HG03039 (cell line): ENCODE measurements around the gene ASS1.

Experiments used
- ATAC-seq: cut with Tn5 transposase; IDR thresholded peaks from one replicate; pipeline ENCODE4 v1.9.1; 2021; ENCODE audit warnings: mild to moderate bottlenecking, moderate library complexity; ENCODE audit not compliant: unreplicated experiment

ASS1 gene

DNA sequence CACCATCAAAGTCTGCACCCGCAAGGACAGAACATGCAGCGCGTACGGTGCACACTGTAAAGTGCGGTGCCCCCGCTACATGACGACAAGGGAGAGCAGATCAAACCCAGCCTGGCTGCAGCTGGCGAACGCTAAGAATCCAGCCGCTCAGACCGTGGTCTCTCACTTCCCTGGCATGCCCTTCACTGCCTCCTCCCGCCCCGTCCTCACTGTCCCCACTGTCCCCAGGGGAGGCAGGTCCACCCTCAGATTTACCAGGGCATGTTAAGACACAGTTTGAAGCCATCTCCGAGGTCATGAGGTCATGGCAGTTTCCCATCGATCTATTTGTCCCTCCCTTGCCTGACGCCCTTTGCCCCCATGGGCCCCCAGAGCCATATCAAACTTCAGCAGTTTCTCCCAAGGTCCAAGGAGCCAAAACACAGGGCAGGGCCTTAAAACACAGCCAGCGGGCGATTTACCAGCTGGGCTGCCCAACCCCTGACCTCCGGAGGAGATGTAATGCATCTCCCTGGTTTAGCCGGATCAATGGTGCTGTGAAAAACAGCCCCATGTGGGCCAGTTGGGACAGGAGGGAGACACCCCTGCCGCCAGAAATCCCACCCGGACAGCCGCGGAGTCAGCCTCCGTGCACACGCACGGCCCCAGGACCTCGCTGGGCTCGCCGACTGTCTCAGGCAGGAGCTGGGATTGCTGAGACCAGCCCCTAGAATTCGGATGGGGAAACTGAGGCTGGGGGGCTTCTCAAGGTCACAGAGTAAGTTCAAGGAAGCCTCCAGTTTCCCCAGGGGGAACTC, 82.3 kb downstream of the ASS1 start:
- no peak for ATAC-seq

DNA sequence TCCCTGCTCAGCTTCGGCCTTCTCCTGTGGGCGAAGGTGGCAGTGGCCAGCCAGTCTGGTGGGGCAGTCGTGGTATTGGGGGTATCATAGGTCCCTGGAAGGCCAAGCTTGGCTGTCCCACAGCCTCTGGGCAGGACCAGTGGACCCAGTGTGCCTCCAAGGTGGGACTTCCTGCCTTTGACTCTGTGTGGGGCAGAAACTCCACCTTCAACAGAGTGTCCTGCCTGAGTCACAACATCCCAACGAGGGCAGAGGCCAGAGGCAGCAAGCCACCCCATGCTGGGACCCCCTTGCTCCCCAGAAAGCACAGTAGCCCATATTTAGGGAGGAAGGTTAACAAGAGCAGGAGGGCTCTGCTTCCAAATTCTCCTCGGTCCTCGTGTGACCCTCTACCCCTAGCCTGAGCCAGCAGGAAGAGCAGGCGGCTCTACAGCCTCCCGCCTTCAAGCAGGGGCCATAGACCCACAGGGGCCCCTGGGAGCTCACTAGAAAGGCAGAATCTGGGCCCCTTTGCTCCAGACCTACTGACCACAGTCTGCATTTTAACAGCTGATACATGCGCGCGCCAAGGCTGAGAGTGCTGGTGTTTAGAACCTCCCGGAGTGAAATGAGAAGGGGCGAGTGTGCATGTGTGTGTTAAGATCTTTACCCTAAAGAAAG, 83.0 kb downstream of the ASS1 start:
- ATAC-seq = no peak

DNA sequence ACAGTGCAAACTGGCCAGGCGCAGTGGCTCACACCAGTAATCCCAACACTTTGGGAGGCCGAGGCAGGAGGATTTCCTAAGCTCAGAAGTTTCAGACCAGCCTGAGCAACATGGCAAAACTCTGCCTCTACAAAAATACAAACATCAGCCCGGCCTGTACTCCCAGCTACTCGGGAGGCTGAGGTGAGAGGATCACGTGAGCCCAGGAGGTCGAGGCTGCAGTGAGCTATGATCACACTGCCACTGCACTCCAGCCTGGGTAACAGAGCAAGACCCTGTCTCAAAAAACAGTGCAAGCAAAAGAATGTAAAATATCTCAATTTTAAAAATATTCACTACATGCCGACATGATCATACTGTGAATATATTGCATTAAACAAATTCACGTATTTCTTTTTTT, 83.9 kb downstream of the ASS1 start:
- no peak for ATAC-seq

DNA sequence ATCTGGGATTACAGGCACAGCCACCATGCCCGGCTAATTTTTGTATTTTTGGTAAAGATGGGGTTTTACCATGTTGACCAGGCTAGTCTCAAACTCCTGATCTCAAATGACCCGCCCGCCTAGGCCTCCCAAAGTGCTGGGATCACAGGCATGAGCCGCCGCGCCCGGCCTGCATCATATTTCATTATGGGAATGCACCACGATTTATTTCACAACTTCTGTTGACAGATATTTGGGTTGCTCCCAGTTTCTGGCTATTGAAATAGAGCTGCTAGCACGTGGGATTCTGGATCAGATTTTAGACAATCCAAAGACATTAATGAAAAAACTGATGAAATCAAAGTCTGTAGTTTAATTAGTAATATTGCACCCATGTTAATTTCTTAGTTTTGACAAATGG, 86.2 kb downstream of the ASS1 start:
- ATAC-seq = no peak

DNA sequence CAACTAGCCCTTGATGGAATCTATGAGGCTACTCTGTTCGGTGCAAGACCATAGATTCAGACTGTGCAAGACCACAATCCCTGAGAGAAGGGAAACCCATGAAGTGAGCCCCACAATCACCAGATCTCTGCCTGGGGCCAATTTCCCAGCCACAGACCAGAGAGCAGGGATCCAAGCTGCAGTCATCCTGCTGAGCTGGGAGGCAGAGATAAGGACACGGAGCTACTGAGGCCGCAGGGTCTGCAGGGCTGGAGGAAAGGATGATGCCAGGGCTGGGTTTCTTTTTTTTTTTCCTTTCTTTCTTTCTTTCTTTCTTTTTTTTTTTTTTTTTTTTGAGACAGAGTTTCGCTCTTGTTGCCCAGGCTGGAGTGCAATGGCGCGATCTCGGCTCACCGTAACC, 86.9 kb downstream of the ASS1 start:
- no peak for ATAC-seq

DNA sequence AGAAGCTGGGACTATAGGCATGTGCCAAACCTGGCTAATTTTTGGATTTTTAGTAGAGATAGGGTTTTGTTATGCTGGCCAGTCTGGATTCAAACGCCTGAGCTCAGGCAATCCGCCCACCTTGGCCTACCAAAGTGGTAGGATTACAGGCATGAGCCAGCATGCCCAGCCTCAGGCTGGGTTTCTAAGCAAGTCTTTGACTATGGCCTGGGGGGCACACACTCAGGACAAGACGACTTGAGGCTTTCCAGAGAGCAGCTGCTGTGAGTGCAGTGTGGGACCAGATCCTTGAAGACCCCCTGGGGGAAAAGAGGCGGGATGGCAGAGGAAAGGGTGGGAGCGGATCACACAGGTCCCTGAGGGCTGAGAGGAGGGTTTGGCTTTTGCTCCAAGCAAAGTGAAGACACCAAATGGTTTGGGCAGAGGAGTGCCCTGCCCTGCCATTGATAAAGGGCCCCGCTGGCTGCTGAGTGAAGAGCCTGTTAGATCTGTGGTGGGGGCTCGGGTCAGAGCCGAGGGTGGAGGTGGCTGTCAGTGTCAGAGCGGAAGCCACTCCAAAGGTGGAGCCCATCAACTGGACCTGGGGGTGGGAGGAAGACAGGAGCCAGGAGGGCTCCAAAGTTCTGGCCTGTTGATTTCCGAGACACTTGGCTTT, 87.8 kb downstream of the ASS1 start:
- no peak for ATAC-seq

DNA sequence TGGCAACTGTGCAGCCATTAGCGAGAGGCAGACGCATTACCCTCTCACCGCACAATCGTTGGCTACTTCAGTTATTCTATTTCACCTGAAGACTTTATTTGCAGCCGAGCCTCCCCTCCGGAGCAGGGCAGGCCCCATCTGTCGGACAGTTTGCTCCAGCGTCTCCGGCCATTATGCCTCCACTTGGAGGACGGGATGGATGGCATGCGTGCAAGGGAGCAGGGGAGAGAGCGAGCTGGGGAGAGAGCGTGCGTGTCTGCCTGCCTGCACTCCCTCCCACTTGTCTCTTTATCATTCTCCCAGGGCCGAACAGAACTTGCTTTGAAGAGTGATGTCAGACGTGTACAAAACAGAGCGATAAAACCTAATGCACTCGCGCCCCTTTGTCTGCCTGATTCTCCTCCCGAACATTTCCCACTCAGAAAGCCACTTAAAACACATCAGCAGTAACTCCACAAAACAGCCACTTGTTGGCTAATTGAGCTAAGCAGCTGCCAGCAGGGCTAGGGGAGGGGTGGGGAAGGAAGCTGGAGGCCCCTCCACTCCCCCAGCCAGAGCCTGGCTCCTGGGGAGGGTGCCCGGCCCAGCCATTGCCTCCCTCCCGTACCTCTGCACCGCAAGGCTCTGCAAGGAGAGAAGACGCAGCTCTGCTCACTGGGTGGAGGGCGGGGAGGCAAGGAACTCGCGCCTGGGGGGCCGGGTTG, 91.2 kb downstream of the ASS1 start:
- no peak for ATAC-seq

DNA sequence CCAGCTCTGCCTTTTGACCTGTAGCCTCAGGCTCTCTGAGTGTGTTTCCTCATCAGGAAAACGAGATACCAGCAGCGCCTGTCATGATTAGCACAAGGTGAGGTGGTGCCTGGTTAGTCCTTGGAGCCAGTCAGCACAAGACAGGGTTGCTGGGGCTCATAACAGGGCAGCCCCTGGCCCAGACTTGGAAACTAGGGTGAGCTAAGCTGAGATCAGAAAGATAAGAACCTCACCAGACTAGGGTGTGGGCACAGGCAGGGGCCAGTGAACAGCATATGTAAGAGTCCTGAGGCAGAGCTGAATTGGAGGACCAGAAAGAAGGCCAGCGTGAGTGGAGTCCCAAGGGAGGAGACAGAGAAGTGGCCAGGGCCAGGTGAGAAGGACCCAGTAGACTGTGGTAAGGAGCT, 91.9 kb downstream of the ASS1 start:
- ATAC-seq = no peak

DNA sequence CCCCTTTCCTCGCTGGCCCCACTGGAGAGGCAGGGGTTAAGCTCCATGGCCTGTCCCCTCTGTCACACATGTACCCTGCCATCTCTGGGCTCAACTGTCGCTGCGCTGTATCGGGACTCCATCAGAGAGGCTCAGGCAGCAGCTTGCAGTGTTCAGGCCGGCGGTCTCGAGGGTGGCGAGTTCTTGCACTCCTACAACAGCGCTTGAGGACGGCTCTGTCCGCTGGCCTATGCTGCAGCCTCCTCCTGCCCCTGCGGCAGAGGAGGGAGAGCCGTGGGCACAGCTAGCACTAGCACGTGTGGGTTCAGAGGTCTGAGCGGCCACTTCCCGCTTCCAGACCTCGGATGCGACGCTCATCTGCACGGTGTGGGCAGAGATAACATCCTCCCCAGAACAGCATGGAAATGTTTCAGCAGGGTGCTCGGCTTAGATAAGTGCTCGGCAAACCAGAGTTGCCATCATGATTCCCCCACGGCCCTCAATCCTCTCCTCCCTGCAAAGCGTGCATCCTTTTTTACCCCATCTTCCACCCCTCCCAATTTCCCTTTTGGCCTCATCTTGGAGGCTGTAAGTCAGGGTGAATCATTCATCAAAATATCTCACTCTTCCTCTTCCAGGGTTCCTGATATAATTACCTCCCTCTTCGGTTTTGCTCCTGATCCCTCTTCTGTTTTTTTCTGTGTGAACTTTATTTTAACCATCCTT, 92.7 kb downstream of the ASS1 start:
- ATAC-seq = no peak

DNA sequence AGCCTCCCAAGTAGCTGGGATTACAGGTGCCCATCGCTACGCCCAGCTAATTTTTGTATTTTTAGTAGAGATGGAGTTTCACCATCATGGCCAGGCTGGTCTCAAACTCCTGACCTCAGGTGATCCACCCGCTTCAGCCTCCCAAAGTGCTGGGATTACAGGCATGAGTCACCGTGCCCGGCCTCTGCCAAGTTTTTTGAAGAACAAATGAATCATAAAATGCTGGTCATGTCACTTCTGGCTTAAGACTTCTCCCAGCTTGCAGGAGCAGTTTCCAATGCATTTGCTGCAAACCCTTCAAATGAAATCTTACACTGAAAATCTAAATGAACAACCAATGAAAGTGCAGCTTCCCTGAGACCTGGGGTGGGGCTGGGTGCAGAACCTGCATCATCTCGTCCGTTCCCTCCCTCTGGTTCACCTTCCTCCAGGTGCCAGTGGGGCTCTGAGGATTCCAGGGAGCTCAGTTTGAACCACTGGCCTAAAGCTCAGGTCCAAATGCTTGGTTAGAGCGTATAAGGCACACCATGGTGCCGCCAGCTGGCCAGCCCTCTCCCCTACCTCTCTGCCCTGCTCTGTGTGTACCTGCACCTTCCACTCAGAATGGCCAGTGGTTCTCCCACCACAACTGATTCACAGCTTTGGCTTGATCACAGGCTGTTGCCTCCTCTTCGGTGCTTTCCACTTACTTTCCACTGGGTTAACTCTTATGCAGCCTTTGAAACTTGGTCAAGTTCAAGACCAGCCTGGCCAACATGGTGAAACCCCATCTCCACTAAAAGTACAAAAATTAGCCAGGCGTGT, 94.9 kb downstream of the ASS1 start:
- no peak for ATAC-seq

DNA sequence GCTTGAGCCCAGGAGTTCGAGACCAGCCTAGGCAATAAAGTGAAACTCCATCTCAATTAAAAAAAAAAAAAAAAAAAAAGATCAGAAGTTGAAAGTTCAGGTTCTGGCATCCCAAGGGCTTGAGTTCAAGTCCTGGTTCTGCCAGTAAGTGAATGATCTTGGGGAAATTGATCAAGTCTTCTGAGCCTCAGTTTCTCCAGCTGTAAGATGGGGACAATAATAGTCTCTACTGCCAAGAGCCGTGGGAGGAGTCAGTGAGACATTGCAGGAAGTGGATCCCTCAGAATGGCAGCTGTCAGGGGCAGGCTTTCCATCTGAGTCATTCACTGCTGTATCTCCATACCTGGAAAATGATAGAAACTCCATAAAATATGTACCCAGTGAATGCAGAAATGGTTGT, 96.8 kb downstream of the ASS1 start:
- no peak for ATAC-seq

DNA sequence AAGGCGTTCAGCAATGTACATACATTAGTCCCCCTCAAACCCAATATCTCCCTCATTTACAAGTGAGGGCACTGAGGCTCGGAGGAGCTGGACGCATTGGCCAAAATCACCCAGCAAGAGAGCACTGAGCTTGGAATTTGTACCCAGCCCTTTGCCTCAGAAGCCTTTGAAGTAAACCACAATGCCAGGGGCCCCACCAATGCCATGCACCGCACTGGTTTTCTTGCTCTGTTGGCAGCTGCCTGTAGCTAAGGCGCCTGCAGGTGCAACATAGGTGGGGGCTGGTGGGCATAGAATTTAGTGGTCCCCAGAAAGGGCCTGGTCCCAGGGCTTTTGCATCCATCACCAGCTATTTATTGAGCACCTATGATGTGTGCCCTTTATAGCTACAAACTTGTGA, 97.3 kb downstream of the ASS1 start:
- ATAC-seq = no peak

DNA sequence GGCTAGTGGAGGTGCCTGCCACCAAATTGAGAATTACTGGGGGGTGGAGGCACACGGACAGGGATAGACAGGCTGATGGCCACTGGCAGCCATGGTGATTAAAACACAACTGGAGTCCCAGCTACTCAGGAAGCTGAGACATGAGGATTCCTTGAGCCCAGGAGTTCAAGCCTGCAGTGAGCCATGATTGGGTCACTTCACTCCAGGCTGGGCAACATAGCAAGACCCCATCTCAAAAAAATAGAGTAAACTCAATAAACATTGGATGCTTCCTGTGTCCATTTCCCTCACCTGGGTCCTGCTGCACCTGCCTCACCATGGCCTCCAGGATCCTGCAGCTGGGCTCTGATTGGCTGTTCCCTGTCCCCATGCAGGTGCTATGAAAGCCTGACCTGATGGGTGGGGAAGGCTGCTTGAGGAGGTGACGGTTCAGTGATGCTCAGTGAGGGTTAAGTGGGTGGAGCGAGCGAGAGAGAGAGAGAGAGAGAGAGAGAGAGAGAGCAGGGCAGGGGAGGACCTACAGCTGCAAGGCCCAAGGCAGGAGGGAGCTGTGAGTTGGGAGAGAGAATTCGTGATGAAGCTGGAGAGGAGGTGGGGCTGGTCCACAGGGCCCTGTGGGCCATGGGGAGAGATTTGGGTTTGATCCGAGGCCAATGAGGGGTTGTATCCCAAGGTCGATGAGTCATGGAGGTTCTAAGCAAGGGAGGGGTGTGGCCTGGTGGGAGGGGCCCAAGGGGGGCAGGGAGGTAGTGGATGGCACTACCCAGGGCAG, 97.9 kb downstream of the ASS1 start:
- no peak for ATAC-seq

DNA sequence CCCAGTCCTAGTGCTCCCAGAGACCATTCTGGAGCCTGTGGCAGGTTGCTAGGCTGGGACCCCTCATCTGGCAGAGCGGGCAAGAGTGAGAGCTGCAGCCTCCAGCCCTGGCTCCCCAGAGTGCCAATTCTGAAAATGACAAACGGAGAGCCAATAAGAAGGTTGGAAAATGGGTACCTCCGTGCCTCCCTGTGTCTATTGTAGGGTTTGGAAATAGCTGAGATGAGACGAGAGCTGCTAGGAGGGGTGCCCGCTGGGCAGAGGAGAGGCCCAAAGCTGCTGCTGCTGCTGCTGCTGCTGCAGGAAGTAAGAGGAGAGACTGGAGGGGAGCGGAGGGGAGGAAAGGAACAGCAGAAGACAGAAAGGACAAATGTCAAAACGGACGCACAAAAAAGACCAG, 98.6 kb downstream of the ASS1 start:
- no peak for ATAC-seq

DNA sequence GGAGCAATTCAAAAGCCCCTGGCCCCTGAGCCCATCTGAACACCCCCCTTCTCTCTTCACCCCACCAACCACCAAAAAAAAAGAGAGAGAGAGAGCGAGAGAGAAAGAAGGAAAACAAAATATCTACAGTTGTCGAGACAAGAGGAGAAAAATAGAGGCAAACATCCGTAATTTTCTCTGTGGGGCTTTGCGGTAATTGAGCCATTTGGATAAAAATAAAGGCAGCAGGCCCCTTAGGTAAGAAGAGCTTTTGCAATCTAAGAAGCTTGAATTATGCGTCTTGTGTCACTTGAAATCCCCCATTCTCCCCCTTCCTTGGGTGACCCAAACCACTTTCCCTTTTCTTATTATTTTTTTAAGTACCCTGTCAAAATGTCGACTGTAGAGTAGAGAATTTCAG, 99.1 kb downstream of the ASS1 start:
- ATAC-seq = no peak

DNA sequence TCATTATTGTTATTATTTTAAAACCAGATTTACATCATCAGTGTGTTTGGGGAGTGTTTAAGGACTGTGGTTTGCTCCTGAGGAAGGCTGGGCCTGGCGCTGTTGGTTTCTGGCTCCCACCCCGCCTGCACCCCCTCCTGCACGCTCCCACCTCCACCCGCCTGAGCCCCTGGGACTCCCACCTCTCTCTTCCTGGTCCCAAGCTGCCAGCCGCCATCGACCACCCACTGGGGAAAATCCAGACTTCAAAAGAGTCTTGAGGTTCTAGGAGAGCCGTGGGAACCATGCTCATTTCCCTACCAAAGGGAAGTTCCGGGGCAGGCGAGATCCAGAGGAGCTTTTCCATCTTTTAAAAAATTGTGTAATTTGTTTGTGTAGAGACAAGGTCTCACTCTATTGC, 99.6 kb downstream of the ASS1 start:
- no peak for ATAC-seq

DNA sequence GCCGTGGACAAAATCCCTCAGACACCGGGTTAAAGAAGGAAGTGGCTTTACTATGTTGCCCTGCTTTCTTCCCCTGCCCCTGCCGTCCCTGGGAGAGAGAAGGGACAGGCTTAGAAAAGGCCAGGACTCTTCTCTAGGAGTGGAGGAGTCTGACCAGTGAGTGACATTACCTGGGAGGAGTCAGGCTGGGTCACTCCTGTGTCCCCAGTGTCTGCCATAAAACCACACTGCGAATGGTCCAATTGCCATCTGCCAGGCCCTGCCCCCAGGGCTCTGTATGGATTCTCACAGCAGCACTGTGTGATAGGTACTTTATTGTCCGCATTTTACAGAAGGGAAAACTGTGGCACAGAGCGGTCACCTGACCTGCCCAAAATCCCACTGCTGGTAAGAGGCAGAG, 103.3 kb downstream of the ASS1 start:
- no peak for ATAC-seq

DNA sequence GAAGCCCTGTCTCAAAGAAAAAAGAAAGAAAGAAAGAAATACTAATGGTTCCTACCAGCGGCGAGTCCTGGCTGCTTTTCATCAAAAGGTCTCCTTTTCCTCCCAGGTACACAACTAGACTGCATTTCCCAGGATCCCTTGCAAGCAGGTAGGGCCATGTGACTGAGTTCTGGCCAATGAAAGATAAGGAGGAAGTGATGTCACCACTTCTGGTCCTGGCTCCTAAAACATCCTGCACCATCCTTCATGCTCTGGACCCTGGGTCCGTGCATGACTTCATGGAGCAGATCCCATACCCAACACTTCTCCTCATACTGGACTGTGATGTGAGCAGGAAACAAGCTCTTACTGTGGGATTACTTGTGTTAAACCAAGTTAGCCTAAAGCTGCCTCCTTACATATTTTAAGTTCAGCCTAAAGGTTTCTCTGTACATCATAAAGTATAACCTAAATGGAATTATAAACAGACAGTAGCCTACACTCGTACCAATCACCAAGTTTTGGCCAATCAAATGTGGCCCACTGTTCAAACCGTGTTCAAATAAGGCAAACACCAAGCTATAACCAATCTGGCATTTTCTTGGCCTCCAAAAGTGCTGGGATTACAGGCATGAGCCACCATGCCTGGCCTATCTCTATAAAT, 104.5 kb downstream of the ASS1 start:
- no peak for ATAC-seq
